NT2/D1 (cell line): ENCODE results near the gene RBM48.

Experiments used
- DNase-seq: peaks from one replicate; pipeline ENCODE4 v3.0.0-alpha.2; 2011; ENCODE audit warnings: low read depth, low spot score
- H3K27me3 ChIP-seq: 2 replicates; pipeline ENCODE4 v1.6.0; 2011; ENCODE audit warnings: mild to moderate bottlenecking; ENCODE audit not compliant: insufficient read length, insufficient read depth
- H3K36me3 ChIP-seq: 2 replicates; pipeline ENCODE4 v1.6.1; 2011; ENCODE audit warnings: mild to moderate bottlenecking, low read length, mixed read lengths; ENCODE audit not compliant: insufficient read depth, insufficient read length
- H3K4me1 ChIP-seq: 2 replicates; pipeline ENCODE4 v1.5.1; 2011; ENCODE audit not compliant: insufficient read depth, insufficient read length
- H3K4me3 ChIP-seq: 2 replicates; pipeline ENCODE4 v1.5.1; 2011; ENCODE audit warnings: low read depth; ENCODE audit not compliant: insufficient read length
- H3K9ac ChIP-seq: 2 replicates; pipeline ENCODE4 v1.6.0; 2011; ENCODE audit warnings: low read depth; ENCODE audit not compliant: insufficient read length
- H3K9me3 ChIP-seq: 2 replicates; pipeline ENCODE4 v1.5.1; 2011; ENCODE audit warnings: mild to moderate bottlenecking, low read length; ENCODE audit not compliant: insufficient read depth
- SUZ12 ChIP-seq: IDR thresholded peaks from 2 replicates; pipeline ENCODE4 v1.6.1; 2011; ENCODE audit not compliant: insufficient read length, insufficient read depth; ENCODE audit errors: extremely low read depth
- YY1 ChIP-seq: IDR thresholded peaks from 2 replicates; pipeline ENCODE4 v1.6.1; 2011; ENCODE audit not compliant: insufficient read length, insufficient read depth
- ZNF274 ChIP-seq: IDR thresholded peaks from 2 replicates; pipeline ENCODE4 v1.6.1; 2011; ENCODE audit warnings: mild to moderate bottlenecking, low read depth, low read length

Gene RBM48

GRCh38 chr7:92567460-92567859, 38.9 kb downstream of the RBM48 start:
- Histone ChIP-seq H3K27me3 (no peaks in the 10 kb centered on the region), H3K36me3 (peaks cover 58% of the 10 kb centered on the region), H3K9me3 (no peaks in the 10 kb centered on the region), H3K9ac (no peak overlapping the region), H3K4me3 (no peak overlapping the region), H3K4me1 (no peaks in the 10 kb centered on the region)
- TF ChIP-seq ZNF274 (no peak), YY1 (no peak), SUZ12 (no peak)
- no peak for DNase-seq

GRCh38 chr7:92569137-92569536, 40.5 kb downstream of the RBM48 start:
- DNase-seq, result no peak
- H3K36me3 ChIP-seq, result peaks cover 63% of the 10 kb centered on the region
- H3K9ac ChIP-seq, result no peak overlapping the region
- no peaks in the 10 kb centered on the region for H3K9me3 ChIP-seq
- no peaks in the 10 kb centered on the region for H3K27me3 ChIP-seq
- H3K4me1 ChIP-seq, result no peaks in the 10 kb centered on the region
- TF ChIP-seq YY1, result no peak
- no peak for TF ChIP-seq ZNF274
- no peak for TF ChIP-seq SUZ12
- H3K4me3 ChIP-seq, result no peak overlapping the region

DNA sequence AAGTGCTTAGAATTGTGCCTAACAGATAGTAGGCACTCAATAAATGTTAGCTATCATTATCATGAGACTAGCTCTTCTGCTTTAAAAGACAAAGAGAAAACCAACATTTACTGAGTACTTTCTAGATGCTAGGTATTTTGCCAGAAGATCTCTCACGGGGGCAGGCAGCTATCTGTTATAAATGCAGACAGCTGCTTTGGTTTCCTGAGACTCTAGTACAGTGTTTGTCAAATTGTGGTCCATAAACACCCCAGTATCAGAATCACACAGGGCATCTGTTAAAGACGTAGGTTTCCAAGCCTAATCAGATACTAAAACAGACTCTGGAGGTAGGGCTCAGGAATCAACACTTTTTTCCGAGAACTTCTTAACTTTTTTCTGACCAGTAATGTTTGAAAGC, 47.7 kb downstream of the RBM48 start:
- H3K4me3 ChIP-seq, result no peak overlapping the region
- H3K4me1 ChIP-seq, result no peaks in the 10 kb centered on the region
- peaks cover 87% of the 10 kb centered on the region for H3K36me3 ChIP-seq
- no peak for DNase-seq
- TF ChIP-seq YY1 (no peak), ZNF274 (no peak), SUZ12 (no peak)
- H3K9ac ChIP-seq, result no peak overlapping the region
- no peaks in the 10 kb centered on the region for H3K27me3 ChIP-seq
- H3K9me3 ChIP-seq, result no peaks in the 10 kb centered on the region

DNA sequence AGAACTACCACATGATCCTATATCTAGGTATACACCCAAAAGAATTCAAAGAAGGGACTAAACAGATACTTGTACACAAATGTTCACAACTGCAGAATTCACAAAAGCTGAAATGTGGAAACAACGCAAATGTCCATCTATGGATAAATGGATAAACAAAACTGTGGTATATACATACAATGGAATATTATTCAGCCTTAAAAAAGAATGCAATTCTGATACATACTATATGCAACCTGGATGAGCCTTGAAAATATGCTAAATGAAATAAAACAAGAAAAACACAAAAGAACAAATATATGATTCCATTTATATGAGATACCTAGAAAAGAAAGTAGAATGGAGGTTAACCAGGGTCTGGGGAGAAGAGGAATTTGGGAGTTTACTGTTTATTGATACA, 54.4 kb downstream of the RBM48 start:
- H3K9ac ChIP-seq, result no peak overlapping the region
- H3K36me3 ChIP-seq, result peaks cover 50% of the 10 kb centered on the region
- no peaks in the 10 kb centered on the region for H3K27me3 ChIP-seq
- DNase-seq, result no peak
- TF ChIP-seq SUZ12, result no peak
- TF ChIP-seq ZNF274, result no peak
- no peak for TF ChIP-seq YY1
- no peak overlapping the region for H3K4me3 ChIP-seq
- H3K9me3 ChIP-seq, result no peaks in the 10 kb centered on the region
- no peaks in the 10 kb centered on the region for H3K4me1 ChIP-seq

GRCh38 chr7:92584953-92585352, 56.4 kb downstream of the RBM48 start:
- no peak for TF ChIP-seq YY1

GRCh38 chr7:92586403-92586802, 57.8 kb downstream of the RBM48 start:
- H3K9me3 ChIP-seq, result no peaks in the 10 kb centered on the region
- H3K27me3 ChIP-seq, result peaks cover 10% of the 10 kb centered on the region
- no peak overlapping the region for H3K4me3 ChIP-seq
- no peaks in the 10 kb centered on the region for H3K4me1 ChIP-seq
- TF ChIP-seq ZNF274, result no peak
- DNase-seq, result no peak
- peaks cover 23% of the 10 kb centered on the region for H3K36me3 ChIP-seq
- no peak overlapping the region for H3K9ac ChIP-seq

More at GRCh38 chr7:92584953-92585352, 56.4 kb downstream of the RBM48 start:
- H3K4me1 ChIP-seq, result no peaks in the 10 kb centered on the region
- peaks cover 36% of the 10 kb centered on the region for H3K36me3 ChIP-seq
- H3K9ac ChIP-seq, result no peak overlapping the region
- H3K27me3 ChIP-seq, result no peaks in the 10 kb centered on the region
- no peak overlapping the region for H3K4me3 ChIP-seq
- H3K9me3 ChIP-seq, result no peaks in the 10 kb centered on the region
- DNase-seq, result no peak

DNA sequence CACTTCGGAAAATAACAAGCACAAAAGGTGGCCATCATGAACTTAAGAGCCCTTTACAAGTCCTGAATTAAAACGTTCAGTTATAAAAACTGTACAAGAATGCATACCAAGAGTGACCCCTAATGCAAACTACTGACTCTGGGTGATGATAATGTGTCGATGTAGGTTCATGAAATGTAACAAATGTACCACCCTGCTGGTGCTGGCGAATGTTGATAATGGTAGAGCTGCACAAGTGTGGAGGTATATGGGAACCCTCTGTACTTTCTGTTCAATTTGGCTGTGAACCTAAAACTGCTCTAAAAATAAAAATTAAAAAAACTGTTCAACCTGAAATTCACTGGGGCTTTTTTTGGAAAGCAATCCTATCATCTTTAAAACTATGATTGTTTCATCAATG, 58.2 kb downstream of the RBM48 start:
- no peaks in the 10 kb centered on the region for H3K4me1 ChIP-seq
- H3K4me3 ChIP-seq, result no peak overlapping the region
- peaks cover 21% of the 10 kb centered on the region for H3K36me3 ChIP-seq
- no peak overlapping the region for H3K9ac ChIP-seq
- H3K9me3 ChIP-seq, result no peaks in the 10 kb centered on the region
- peaks cover 14% of the 10 kb centered on the region for H3K27me3 ChIP-seq
- DNase-seq, result no peak
- TF ChIP-seq YY1, result no peak
- TF ChIP-seq SUZ12, result no peak
- no peak for TF ChIP-seq ZNF274
